Measurements from ENCODE around the gene NBPF9.
"Not testable (repeated sequence)": the region's sequence is repeated elsewhere in the genome, so short reads cannot be mapped to it uniquely, and the experiment has no call there.

The NBPF9 gene

DNA sequence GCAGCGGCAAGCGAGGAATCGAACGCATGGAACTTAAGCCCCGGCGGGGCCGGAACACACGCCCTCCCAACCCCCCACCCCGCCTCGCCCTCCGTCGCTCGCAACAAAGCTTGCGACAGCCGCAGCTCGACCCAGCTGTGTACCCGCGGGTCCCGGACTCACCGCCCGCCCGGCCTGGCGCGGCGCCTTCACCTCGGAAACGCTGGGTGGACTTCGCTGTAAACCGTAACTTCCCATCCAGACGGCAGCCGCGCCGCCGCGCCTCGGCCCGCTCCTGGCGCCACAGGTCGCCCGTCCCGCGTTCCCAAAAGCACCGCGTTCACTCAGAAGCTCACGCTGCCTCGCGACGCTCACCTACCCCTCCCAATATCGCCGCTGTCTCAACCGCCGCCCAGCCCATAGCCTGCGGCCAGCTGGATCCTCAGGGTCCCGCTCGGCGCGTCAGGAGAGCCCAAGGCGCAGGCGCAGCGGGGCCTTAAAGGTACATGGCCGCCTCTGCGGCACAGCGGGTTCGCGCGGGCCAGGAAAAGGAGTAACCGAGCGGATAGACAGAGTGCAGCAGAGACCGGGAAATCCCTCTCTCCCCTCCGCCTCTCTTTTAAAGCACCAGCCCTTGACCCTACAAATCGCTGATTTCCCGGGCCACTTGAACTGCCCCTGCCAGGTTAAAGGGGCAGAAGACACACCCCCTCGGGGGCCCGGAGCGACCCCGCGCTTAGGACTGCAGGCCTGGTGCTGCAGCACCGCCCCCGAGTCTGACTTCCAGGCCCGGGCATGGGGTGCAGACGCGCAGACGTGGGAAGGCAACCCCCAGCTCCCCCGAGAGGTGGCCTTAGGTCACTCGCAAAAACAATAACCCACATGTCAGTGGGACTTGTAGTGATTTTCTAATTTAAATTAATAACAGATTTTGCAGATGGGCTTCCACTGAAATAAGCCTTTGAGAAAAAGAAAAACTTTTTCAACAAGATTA, at the start of gene NBPF9:
NBPF9 (minus strand) TSS at position 443 of the 973 bp plus-strand sequence. CDS start 21,412 bp downstream, outside the sequence.
- DNase-seq (ENCODE audit: low read depth) = peak; percentile 64
- peak within 1 kb of the TSS; percentile 46 for H3K4me3 ChIP-seq (ENCODE audit: low read depth, low read length)

GRCh38 chr1:149149909-149150308, 46.6 kb upstream of the NBPF9 start:
- not testable (repeated sequence) for DNase-seq (ENCODE audit: low read depth); H3K4me3 ChIP-seq (ENCODE audit: low read depth, low read length)

DNA sequence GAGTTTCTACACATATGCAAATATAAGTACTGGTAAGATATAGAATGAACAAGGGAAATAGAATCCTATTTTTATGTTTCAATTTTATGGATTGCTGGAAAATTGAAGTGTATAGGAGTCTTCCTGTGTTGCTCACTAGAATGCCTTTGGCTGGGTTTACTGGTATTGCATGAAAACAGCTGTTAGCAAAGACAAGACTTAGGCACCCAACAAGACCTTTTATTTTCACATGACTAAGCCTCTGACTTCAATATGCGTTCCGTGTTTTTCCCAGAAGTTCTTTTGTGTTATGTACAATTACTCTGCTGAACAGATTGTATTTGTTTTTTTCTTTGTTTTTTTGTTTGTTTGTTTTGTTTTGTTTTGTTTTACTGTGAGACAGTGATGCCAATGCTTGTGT, 34.2 kb upstream of the NBPF9 start:
- not testable (repeated sequence) for DNase-seq (ENCODE audit: low read depth)

DNA sequence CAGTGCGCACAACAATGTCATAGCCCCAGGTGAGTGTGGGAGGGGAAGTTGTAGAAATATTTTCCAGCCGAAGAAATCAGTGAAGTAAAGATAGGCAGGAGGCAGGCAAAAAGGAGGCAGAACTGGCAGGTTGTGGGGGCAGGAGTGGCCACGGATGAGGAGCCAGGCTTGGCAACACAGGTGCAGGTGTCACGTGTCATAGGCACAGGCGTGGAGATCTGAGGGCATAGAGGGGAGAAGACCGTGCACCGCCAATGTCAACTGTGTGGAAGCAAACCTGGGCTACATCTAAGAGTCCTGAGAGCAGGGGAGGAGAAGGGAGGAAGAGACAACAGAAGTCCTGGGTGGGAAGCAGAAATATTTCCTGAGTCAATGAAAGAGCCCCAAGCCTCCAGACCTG, 27.6 kb upstream of the NBPF9 start:
- DNase-seq (ENCODE audit: low read depth); H3K4me3 ChIP-seq (ENCODE audit: low read depth, low read length): not testable (repeated sequence)

More for the DNA sequence above, 34.2 kb upstream of the NBPF9 start:
- not testable (repeated sequence) for H3K4me3 ChIP-seq (ENCODE audit: low read depth, low read length)

DNA sequence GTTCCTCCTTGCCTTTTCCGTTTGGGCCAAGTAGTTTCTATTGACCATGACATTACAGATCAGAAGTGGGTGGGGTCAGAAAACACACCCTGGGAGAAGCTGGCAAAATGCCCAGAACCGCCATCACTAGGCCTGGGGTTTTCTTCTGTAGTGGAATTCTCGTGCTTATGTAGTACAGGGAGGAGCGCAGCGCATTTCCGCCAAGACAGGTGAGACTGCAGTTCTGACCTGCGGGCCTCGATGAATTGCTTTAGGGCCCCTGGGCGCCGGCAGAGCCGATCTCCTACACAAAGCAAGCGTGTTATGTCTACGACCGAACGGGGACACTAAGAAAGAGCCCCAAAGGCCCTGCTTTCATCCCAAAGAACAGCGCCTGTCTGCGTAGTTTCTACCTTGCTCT, 25.9 kb upstream of the NBPF9 start:
- H3K4me3 ChIP-seq (ENCODE audit: low read depth, low read length); DNase-seq (ENCODE audit: low read depth): not testable (repeated sequence)

- not testable (repeated sequence) for DNase-seq (ENCODE audit: low read depth); H3K4me3 ChIP-seq (ENCODE audit: low read depth, low read length)
Observed at GRCh38 chr1:149126555-149127145, 23.3 kb upstream of the NBPF9 start.

GRCh38 chr1:149123948-149124926, 20.9 kb upstream of the NBPF9 start:
- H3K4me3 ChIP-seq (ENCODE audit: low read depth, low read length) = not testable (repeated sequence)
- peak; percentile 0 for DNase-seq (ENCODE audit: low read depth)

DNA sequence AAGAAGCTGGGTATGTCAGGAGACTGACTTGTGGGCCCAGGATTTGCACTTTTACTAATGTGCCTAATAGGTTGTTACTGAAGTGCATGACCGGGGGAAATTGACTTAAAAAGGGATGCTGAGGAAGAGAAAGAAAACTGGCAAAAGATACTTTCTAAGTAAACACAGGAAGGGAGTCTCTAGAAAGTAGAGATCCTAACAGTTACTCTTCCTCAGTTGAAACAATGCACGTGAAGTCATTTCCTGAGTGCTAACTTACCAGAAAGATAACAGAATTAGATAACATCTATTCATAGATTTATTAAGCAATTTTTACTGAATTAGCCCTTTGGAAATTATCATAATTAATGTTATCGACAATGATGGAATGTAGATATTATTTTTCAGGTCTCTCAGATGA, 9.5 kb upstream of the NBPF9 start:
- not testable (repeated sequence) for DNase-seq (ENCODE audit: low read depth); H3K4me3 ChIP-seq (ENCODE audit: low read depth, low read length)

GRCh38 chr1:149110343-149110742, 7.0 kb upstream of the NBPF9 start:
- not testable (repeated sequence) for H3K4me3 ChIP-seq (ENCODE audit: low read depth, low read length); DNase-seq (ENCODE audit: low read depth)

GRCh38 chr1:149102574-149102973, 777 bp downstream of the NBPF9 start:
- not testable (repeated sequence) for H3K4me3 ChIP-seq (ENCODE audit: low read depth, low read length); DNase-seq (ENCODE audit: low read depth)

DNA sequence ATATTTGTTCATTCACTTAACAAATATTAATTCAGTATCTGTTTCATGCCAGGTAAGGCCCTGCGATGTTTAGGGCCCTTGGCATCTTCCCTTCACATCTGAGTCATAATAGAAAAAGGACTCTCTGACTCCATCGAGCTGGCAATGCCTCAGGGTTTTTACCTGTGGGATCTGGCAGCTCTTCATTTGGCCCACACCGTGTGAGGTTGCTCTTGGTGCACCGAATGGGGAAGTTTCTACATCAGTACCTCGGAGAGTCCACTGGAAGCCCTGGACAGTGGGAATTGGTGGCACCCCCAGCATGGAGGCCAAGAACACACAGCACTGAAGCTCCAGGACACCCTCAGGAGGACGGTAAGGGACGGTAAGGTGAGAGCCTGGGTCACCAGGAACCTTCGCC, 5.1 kb downstream of the NBPF9 start:
- H3K4me3 ChIP-seq (ENCODE audit: low read depth, low read length); DNase-seq (ENCODE audit: low read depth): not testable (repeated sequence)

- not testable (repeated sequence) for H3K4me3 ChIP-seq (ENCODE audit: low read depth, low read length); DNase-seq (ENCODE audit: low read depth)
Observed at GRCh38 chr1:149093155-149093554, 10.2 kb downstream of the NBPF9 start.

GRCh38 chr1:149075505-149076127, 27.7 kb downstream of the NBPF9 start:
- DNase-seq (ENCODE audit: low read depth); H3K4me3 ChIP-seq (ENCODE audit: low read depth, low read length): not testable (repeated sequence)

DNA sequence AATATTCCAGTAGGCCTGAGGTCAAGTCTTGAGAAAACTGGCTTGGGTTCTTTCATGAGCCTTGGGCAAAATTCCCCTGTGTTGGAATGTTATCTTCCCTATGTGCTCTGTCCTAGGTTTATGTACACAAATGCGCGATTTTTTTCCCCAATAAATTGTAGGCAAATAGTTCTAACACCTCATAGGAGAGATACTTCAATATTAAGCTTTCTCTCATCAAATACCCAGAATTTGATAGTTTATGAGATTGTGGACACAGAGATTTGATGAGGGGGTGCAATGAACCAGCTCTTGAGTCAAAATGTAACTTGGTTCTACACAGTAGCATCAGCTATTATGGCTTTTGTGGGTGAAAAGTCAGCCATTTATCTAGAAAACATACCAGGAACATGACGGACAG, 38.7 kb downstream of the NBPF9 start:
- H3K4me3 ChIP-seq (ENCODE audit: low read depth, low read length); DNase-seq (ENCODE audit: low read depth): not testable (repeated sequence)

DNA sequence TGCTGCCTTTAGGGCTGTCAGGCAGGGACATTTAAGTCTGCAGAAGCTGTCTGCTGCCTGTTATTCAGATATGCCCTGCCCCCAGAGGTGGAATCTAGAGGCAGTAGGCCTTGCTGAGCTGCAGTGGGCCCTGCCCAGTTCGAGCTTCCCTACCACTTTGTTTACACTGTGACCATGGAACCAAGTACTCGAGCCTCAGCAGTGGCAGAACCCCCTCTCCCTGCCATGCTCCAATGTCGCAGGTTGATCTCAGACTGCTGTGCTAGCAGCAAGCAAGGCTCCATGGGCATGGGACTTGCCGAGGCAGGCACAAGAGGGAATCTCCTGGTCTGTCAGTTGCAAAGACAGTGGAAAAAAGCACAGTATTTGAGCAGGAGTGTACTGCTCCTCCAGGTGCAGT, 60.3 kb downstream of the NBPF9 start:
- H3K4me3 ChIP-seq (ENCODE audit: low read depth, low read length); DNase-seq (ENCODE audit: low read depth): not testable (repeated sequence)

GRCh38 chr1:149033916-149034315, 69.4 kb downstream of the NBPF9 start:
- not testable (repeated sequence) for DNase-seq (ENCODE audit: low read depth); H3K4me3 ChIP-seq (ENCODE audit: low read depth, low read length)

- H3K4me3 ChIP-seq (ENCODE audit: low read depth, low read length); DNase-seq (ENCODE audit: low read depth): not testable (repeated sequence)
Observed at GRCh38 chr1:149024327-149024726, 79.0 kb downstream of the NBPF9 start.

DNA sequence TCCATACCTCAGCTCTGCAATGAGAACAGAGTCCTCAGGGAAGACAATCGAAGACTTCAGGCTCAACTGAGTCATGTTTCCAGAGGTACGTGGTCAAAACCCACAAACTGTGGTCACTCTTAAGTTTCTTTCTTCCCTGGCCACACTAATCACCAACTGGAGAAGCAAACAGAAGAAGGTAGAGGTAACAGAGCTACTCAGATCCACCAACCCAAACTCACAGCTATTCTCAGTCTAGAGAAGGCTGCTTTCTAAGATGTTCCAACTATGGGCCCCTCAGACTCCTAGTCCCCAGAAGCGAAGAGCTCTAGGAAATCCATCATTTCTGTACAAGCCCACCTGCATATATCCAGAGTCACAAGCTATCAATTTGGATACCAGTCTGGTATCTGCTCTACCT, 84.8 kb downstream of the NBPF9 start:
- not testable (repeated sequence) for DNase-seq (ENCODE audit: low read depth); H3K4me3 ChIP-seq (ENCODE audit: low read depth, low read length)

Data from NB4 (cell line).